B cell (primary cell): ENCODE data around the gene AIF1. TPM values are rescaled to one million over a fixed set of nuclear protein-coding genes. Genes with fewer than 3 reads are reported as not detected.

Source experiments
- ATAC-seq: fragments of 200-7000 bp; cut with Tn5 transposase; one replicate; pipeline ENCODE4 v1.10.0; 2021; ENCODE audit warnings: low read depth, mild to moderate bottlenecking, moderate number of reproducible peaks, moderate library complexity
- CTCF ChIA-PET: fragments of 350-600 bp; sonication (Branson Sonifier 250); formaldehyde crosslinking; loops from one replicate; lab custom pipeline; 2021; ENCODE audit warnings: antibody characterized with exemption, inconsistent platforms; lab: Charles Lee
- POLR2A ChIA-PET: fragments of 350-600 bp; sonication (Branson Sonifier 250); formaldehyde crosslinking; loops from one replicate; lab custom pipeline; 2021; ENCODE audit warnings: antibody characterized with exemption; lab: Charles Lee
- DNase-seq: peaks from one replicate; pipeline ENCODE4 v3.0.0; 2013
- H2AFZ ChIP-seq: 2 replicates; pipeline ENCODE4 v1.6.1; 2012; ENCODE audit warnings: mild to moderate bottlenecking, low read depth, low read length; ENCODE audit not compliant: insufficient read depth, poor library complexity, severe bottlenecking
- H3K27ac ChIP-seq, 2 donors: 1 replicate in 1 of 2; 2 replicates in 1 of 2; pipeline ENCODE4 v1.5.1; 2012 to 2013; ENCODE audit warnings: low read length in 2 of 2, mild to moderate bottlenecking in 2 of 2, moderate library complexity in 1 of 2
- H3K27me3 ChIP-seq, 4 experiments: fragments of 200-600 bp in 1 of 4; sonication (generic) in 1 of 4; replicated peaks in 1 of 4; 1 replicate in 2 of 4; 2 replicates in 2 of 4; pipeline versions ENCODE4 v1.6.1 to v1.7.0; 2013 to 2016; ENCODE audit warnings: low read length in 3 of 4, mild to moderate bottlenecking in 2 of 4, mixed read lengths in 1 of 4, moderate library complexity in 1 of 4; ENCODE audit not compliant: insufficient read depth in 4 of 4, control insufficient read depth in 3 of 4; ENCODE audit errors: control extremely low read depth in 1 of 4
- H3K36me3 ChIP-seq, 2 experiments: replicated peaks in 1 of 2; 1 replicate in 1 of 2; 2 replicates in 1 of 2; pipeline versions ENCODE4 v1.6.1 to v1.7.1; 2013; ENCODE audit warnings: low read length in 1 of 2; ENCODE audit not compliant: insufficient read depth in 2 of 2, control insufficient read depth in 1 of 2; ENCODE audit errors: control extremely low read depth in 1 of 2, extremely low read depth in 1 of 2
- H3K4me1 ChIP-seq, 2 donors: fragments of 200-600 bp in 1 of 2; sonication (generic) in 1 of 2; 1 replicate in 1 of 2; 2 replicates in 1 of 2; pipeline versions ENCODE4 v1.5.1 to v1.6.1; 2013 to 2017; ENCODE audit warnings: low read length in 2 of 2; ENCODE audit not compliant: control insufficient read depth in 2 of 2, insufficient read depth in 2 of 2
- H3K4me2 ChIP-seq: replicated peaks from 2 replicates; pipeline ENCODE3; 2012; ENCODE audit warnings: mild to moderate bottlenecking, low read depth, low read length; ENCODE audit not compliant: poor library complexity, severe bottlenecking
- H3K4me3 ChIP-seq, 5 experiments: fragments of 200-600 bp in 1 of 5; sonication (generic) in 1 of 5; 1 replicate in 3 of 5; 2 replicates in 2 of 5; pipeline versions ENCODE4 v1.5.1 to v1.7.0; 2011 to 2016; ENCODE audit warnings: low read length in 4 of 5, mild to moderate bottlenecking in 4 of 5, low read depth in 2 of 5, control low read depth in 1 of 5, moderate library complexity in 1 of 5; ENCODE audit not compliant: insufficient read depth in 1 of 5; ENCODE audit errors: control extremely low read depth in 1 of 5, extremely low read depth in 1 of 5
- H3K79me2 ChIP-seq: fragments of 200-600 bp; sonication (generic); one replicate; pipeline ENCODE4 v1.6.0; 2016; ENCODE audit warnings: low read length; ENCODE audit not compliant: control insufficient read depth, insufficient read depth
- H3K9ac ChIP-seq: fragments of 200-600 bp; sonication (generic); 2 replicates; pipeline ENCODE4 v1.6.1; 2017; ENCODE audit warnings: mild to moderate bottlenecking, low read length, moderate library complexity
- H3K9me3 ChIP-seq, 3 donors: one replicate each; pipeline versions ENCODE4 v1.6.1 to v1.7.1; 2013; ENCODE audit warnings: low read length in 2 of 3; ENCODE audit not compliant: control insufficient read depth in 2 of 3, insufficient read depth in 1 of 3; ENCODE audit errors: control extremely low read depth in 1 of 3
- H4K20me1 ChIP-seq: 2 replicates; pipeline ENCODE4 v1.6.0; 2012; ENCODE audit warnings: mild to moderate bottlenecking, low read length; ENCODE audit not compliant: insufficient read depth, control insufficient read depth, poor library complexity, severe bottlenecking
- H3K27ac Mint-ChIP-seq: one replicate; pipeline ENCODE4 v1.8.0; 2021; ENCODE audit warnings: mixed read lengths
- H3K27me3 Mint-ChIP-seq: one replicate; pipeline ENCODE4 v1.8.0; 2021; ENCODE audit warnings: mixed read lengths
- H3K4me1 Mint-ChIP-seq: one replicate; pipeline ENCODE4 v1.8.0; 2021; ENCODE audit warnings: mixed read lengths
- H3K4me3 Mint-ChIP-seq: one replicate; pipeline ENCODE4 v1.8.0; 2021; ENCODE audit warnings: mixed read lengths
- H3K9me3 Mint-ChIP-seq: one replicate; pipeline ENCODE4 v1.8.0; 2022; ENCODE audit warnings: mixed read lengths; ENCODE audit not compliant: insufficient read depth
- CTCF ChIP-seq: fragments of 200-600 bp; IDR thresholded peaks from one replicate; pipeline ENCODE4 v1.8.0; 2022; ENCODE audit warnings: antibody characterized with exemption, mild to moderate bottlenecking
- EZH2 ChIP-seq: IDR thresholded peaks from 2 replicates; pipeline ENCODE4 v1.6.1; 2012; ENCODE audit warnings: borderline replicate concordance, low read depth, mild to moderate bottlenecking, moderate library complexity, low read length; ENCODE audit not compliant: insufficient read depth, poor library complexity, severe bottlenecking
- WGBS: methylation state at CpG from one replicate; pipeline ENCODE4 v1.1.5; 2013; ENCODE audit warnings: missing lambda C conversion rate; ENCODE audit not compliant: insufficient coverage; 5-methylcytosine and 5-hydroxymethylcytosine counted together
- intact Hi-C: fragments of 100-400 bp; cut with micrococcal nuclease; formaldehyde crosslinking; loops from one replicate; pipeline ENCODE4 v1.10.0; 2022
- polyA plus RNA-seq: library from polyadenylated mRNA; depleted of rRNA; stranded (reverse); fragments of >200 nt; gene quantifications from 2 replicates; pipeline ENCODE4 v1.2.3, GENCODE V29; 2012
- total RNA-seq, 2 donors: library from RNA; stranded (reverse); fragments of 120-200 nt in 1 of 2; gene quantifications; 1 replicate in 1 of 2; 2 replicates in 1 of 2; pipeline versions ENCODE4 v1.2.3 to v1.2.4, GENCODE V29; 2013 to 2022

AIF1 gene
- total and polyA plus RNA-seq, 2 donors (not counting 1 experiment from before 2014, with no cell fraction given) = 1.3 to 7.5 TPM

- ChIA-PET CTCF (interaction anchor here (1.0 to 2.3 kb wide), 5 partner anchors 14 to 70 kb away, joined by 4 to 11 read pairs (median 5); partner anchors contain the start of gene BAG6), POLR2A (interaction anchor here (0.6 to 1.7 kb wide), 7 partner anchors 17 to 173 kb away, joined by 3 to 7 read pairs (median 5); partner anchors contain the start of genes BAG6, C6orf47, LST1 and NCR3)
- peaks cover 6% of the 10 kb centered on the region for H4K20me1 ChIP-seq
- Mint-ChIP-seq H3K27me3 (no peaks in the 10 kb centered on the region), H3K4me1 (peaks cover 31% of the 10 kb centered on the region), H3K9me3 (no peaks in the 10 kb centered on the region), H3K27ac (peak overlapping the region; percentile 95), H3K4me3 (peak overlapping the region; percentile 86)
- H3K4me3 ChIP-seq = peak overlapping the region; percentile 69 to 90 (median 84)
- H3K4me2 ChIP-seq = peak overlapping the region; percentile 90
- intact Hi-C loops = loop anchor here (5.0 kb wide), 3 partner anchors 186 to 336 kb away; partner anchors contain the start of genes EHMT2, LSM2, NELFE and SKIC2
- peak overlapping the region; percentile 70 for H2AFZ ChIP-seq
- 43% methylated on average over 13 of the region's 15 CpGs for WGBS
- no peaks in the 10 kb centered on the region for H3K27me3 ChIP-seq
- ATAC-seq (no peak), DNase-seq (no peak)
- H3K9ac ChIP-seq = peak overlapping the region; percentile 90
- H3K9me3 ChIP-seq = peaks cover 0 to 6% (median 0%) of the 10 kb centered on the region in 3 donors
- peaks cover 21% of the 10 kb centered on the region for H3K79me2 ChIP-seq
- peaks cover 12 to 21% of the 10 kb centered on the region in 2 donors for H3K4me1 ChIP-seq
- H3K27ac ChIP-seq = peak overlapping the region; percentile 97 to 99
- H3K36me3 ChIP-seq = peaks cover 5 to 40% of the 10 kb centered on the region in 2 experiments
- no peak for TF ChIP-seq CTCF
- no peak for TF ChIP-seq EZH2
Measured at GRCh38 chr6:31621320-31621939, 6.4 kb downstream of the AIF1 start.

- Histone ChIP-seq H3K36me3 (peaks cover 7 to 46% of the 10 kb centered on the region in 2 experiments), H3K27ac (peak overlapping the region; percentile 97 to 99), H3K4me3 (peak overlapping the region in 2 of 5 experiments; percentile 84 to 89), H3K9ac (peak overlapping the region; percentile 90), H3K79me2 (peaks cover 21% of the 10 kb centered on the region), H3K4me1 (peaks cover 10 to 16% of the 10 kb centered on the region in 2 donors), H3K9me3 (peaks cover 0 to 6% (median 0%) of the 10 kb centered on the region in 3 donors), H2AFZ (no peak overlapping the region), H3K4me2 (peak overlapping the region; percentile 90), H3K27me3 (no peaks in the 10 kb centered on the region), H4K20me1 (peaks cover 6% of the 10 kb centered on the region)
- ATAC-seq (no peak), DNase-seq (no peak)
- H3K4me1 Mint-ChIP-seq = peaks cover 25% of the 10 kb centered on the region
- intact Hi-C loops = loop anchor here (5.0 kb wide), 3 partner anchors 185 to 335 kb away; partner anchors contain the start of genes EHMT2, LSM2, NELFE and SKIC2
- WGBS = 30% methylated on average over 2 of the region's 4 CpGs
- H3K27me3 Mint-ChIP-seq = no peaks in the 10 kb centered on the region
- ChIA-PET POLR2A (interaction anchor here (0.6 to 1.7 kb wide), 5 partner anchors 17 to 62 kb away, joined by 3 to 12 read pairs (median 7); no protein-coding TSS in a partner anchor), CTCF (interaction anchor here (0.8 to 2.3 kb wide), 6 partner anchors 14 to 71 kb away, joined by 3 to 11 read pairs (median 5); partner anchors contain the start of gene BAG6)
- H3K4me3 Mint-ChIP-seq = peak overlapping the region; percentile 86
- TF ChIP-seq CTCF (no peak), EZH2 (no peak)
- no peaks in the 10 kb centered on the region for H3K9me3 Mint-ChIP-seq
- H3K27ac Mint-ChIP-seq = peak overlapping the region; percentile 95
Measured at GRCh38 chr6:31621991-31622390, 7.0 kb downstream of the AIF1 start.
